GM19099 (cell line): ENCODE results near the gene DENND1A.

Source experiments
- POLR2A ChIP-seq: IDR thresholded peaks from 3 replicates; pipeline ENCODE4 v1.6.1; 2011; ENCODE audit warnings: low read depth; ENCODE audit not compliant: insufficient read length; ENCODE audit errors: extremely low read depth

DENND1A gene

DNA sequence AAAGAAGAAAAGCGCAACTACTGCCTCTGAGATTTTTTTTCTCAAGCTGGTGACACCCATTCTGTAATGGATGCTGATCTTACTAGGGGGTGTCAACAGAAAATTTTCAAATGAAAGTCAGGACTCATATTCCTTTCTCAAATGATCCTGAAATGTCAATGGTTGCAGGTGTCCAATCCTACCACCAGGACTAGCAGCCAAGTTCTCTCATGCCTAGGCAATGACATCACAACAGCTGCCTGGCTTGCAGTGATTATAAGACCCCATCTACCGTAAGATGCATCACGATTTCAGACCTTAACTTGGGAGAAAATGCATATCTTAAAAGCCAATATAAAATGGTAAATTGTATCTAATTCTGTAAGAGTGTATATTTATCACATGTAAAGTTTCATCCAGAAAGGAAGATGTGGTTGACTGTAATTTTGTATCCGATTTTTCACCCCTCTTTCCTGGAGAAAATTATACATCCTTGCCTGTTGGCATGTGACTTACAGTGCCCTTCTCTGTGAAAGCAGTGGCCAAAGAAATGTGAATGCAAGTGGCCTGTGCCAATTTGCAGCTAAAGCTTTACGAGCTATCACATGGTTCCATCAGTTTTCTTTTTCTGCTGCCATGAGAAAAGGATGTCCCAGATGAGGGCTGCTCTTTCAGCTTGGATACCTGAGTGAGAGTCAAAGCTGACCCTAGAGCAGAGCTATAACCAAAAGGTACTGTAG is 104.4 kb downstream of the DENND1A start:
- no peak for TF ChIP-seq POLR2A

GRCh38 chr9:123823194-123823947 is 106.6 kb downstream of the DENND1A start:
- no peak for TF ChIP-seq POLR2A

GRCh38 chr9:123821619-123822018 is 108.3 kb downstream of the DENND1A start:
- no peak for TF ChIP-seq POLR2A

DNA sequence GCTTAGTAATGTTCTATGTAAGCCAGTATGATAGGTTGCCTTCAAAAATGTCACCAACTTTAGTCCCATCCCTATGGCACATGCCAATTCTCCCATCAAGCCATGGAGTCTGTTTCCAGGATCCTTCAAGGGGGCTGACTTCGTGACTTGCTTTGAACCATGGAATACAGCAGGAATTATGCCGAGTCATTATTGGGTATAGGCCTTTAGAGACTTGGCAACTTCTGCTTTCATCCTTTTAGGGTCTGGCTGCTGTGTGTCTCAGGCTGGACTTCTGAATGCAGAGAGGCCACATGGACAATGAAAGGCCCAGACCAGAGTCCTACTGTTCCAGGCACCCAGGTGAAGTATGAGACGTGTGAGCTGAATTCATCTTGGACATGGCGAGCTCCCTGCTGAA is 109.8 kb downstream of the DENND1A start:
- no peak for TF ChIP-seq POLR2A

GRCh38 chr9:123816817-123817472 is 113.0 kb downstream of the DENND1A start:
- TF ChIP-seq POLR2A = no peak

DNA sequence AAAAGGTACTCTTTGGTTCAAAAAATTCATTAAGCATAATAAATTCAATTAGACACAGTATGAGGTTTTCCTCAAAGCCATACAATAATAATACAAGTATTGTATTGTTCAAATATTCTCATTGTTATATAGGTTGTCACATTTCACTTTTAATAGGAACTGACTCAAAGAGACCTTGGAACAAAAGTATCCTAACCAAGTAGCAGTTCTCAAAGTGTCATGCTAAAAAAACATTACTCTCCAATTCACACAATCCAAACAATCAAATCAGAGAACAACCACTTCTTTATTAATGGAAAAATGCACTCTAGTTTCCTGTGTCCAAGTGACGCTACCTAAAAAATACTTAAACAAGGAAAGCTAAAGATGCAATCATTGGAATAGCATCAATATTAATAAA is 115.4 kb downstream of the DENND1A start:
- TF ChIP-seq POLR2A = no peak

DNA sequence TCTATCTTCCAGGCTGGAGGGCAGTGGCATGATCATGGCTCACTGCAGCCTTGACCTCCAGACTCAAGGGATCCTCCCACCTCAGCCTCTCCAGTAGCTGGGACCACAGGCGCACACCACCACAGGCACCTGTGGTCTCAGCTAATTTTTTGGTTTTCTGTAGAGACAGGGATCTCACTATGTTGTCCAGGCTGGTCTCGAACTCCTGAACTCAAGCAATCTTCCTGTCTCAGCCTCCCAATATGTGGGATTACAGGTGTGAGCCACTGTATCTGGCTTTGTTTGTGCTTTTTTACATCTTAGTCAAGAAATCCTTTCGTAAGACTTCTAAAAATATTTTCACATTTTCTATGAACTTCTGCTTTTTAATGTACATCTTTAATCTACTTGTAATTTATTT is 116.9 kb downstream of the DENND1A start:
- no peak for TF ChIP-seq POLR2A

DNA sequence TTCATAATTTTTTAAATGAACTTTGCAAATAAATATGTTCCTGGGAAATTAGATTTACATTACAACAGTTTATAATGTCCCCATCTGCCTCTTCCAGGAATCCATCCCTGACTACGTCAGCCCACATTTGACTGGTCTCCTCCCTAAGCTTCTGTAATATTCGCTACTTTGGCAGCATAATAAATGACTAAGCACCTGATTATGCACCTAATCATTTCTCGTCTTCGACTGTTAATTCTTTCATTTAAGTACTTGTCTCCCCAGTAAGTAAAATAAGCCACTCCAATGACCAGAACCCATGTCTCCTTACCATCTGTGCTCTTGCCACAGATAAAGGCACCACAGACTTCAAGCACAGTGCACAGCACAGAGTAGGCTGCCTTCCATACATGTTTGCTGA is 122.7 kb downstream of the DENND1A start:
- TF ChIP-seq POLR2A = no peak

DNA sequence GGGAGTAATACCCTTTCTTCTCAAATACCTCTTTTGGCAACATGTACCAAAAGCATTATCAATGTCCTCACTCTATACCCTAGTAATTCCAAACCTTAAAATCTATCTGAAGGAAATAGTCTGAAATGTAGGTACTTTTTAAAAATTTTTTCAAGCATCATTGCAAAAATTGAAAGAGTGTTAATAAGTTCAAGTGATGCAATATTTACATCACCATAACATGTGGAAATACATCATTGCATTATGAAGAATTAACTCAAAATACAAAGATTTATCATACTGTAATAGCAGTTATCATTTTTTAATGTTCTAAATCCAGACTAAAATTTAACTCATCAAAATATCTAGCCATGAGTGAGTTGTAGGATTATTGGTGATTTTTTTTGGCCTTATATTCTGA is 123.1 kb downstream of the DENND1A start:
- no peak for TF ChIP-seq POLR2A

GRCh38 chr9:123798195-123798594 is 131.7 kb downstream of the DENND1A start:
- TF ChIP-seq POLR2A = no peak

DNA sequence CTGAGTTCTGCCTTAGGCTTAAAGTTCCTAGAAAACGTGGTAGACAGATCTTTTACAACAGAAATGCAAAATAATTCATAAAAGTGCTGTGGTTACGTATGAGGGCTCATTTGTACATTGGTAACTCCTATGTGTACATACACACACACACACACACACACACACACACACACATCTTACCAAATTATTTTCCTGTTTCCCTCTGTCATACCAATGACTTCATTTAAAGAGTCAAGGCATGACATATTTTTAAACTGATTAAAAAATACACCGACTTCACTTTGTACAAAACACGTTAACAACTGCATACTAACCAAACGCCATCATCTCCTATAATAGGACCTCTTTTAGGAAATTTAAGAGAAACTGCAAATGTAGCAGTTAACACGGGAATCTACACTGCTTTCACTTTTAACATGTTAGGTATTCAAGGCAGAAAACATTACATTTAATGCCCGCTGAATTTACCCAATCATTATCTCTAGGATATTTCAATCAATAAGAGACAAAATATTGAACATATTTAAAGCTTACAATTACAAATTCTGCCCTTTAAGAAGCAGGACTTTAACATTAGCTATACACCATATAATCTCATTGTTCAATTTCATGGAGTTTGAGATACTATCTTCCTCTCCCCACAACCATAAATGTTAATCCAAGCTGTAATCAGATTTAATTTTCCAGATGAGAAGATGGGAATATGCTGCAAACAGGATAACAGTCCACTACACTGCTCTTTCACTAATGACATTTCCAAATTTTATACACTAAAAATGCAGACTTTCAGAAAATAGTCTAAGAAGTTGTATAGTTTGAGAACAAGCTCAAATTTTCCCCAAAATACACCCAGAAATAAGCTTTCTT is 133.1 kb downstream of the DENND1A start:
- TF ChIP-seq POLR2A = no peak

DNA sequence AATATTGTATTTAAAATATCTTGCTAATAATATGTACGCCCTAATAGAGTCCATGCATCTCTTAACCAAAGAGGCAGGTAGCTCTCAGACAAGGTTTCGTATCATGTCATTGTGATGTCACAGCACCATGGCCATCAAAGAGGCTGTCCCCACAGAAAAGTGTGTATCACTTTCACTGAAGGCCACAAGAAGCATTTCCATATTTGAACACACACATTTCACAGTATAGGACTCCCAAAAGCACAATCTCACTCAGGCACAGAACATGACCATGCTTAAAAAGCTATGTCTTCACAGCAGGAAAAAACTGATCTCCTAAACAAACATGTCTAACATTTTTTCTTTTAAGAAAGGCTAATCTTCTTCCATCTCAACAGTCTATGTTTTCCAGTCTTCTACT is 133.8 kb downstream of the DENND1A start:
- TF ChIP-seq POLR2A = no peak

- TF ChIP-seq POLR2A = no peak
Observed at GRCh38 chr9:123795336-123795735, 134.6 kb downstream of the DENND1A start.

DNA sequence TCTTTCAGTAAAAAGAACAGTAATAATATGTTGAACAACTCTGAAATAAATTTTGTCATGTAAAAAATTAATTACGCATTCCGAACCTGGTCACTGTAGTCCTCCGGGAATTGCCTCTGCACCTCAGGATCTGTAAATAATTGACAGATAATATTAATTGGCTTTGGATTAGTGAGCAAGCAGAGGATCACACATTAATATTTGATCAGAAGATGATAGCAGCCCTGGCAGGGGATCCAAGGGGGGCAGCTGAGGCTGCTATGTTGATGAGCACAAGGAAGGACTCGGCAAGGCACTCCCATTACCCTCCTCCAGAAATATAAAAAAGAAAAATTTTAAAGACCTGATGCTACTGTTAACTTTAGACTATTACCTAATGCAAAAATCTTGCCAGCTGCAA is 137.4 kb downstream of the DENND1A start:
- TF ChIP-seq POLR2A = no peak
